Measurements from ENCODE around the gene IKBKE.

- TF ChIP-seq CTCF (optimal IDR thresholded peaks at IDR 0.05 in 1 of 3, IDR thresholded peaks at IDR 0.05 in 1 of 3, conservative IDR thresholded peaks at IDR 0.05 in 1 of 3; ENCODE audit: extremely low read depth in 1 of 3, insufficient read depth in 2 of 3, low read length in 3 of 3) (no peak), EZH2 (IDR thresholded peaks at IDR 0.05; ENCODE audit: low read length) (no peak)
Observed at GRCh38 chr1:206521694-206522402, 51.6 kb downstream of the IKBKE start.

All from keratinocyte (primary cell).